NCI-H2029 (cell line): ENCODE results near the gene FBXO47.
A peak's percentile ranks its signal among the peaks of the same experiment; 100 is the strongest.
"Not testable (repeated sequence)": the region's sequence is repeated elsewhere in the genome, so short reads cannot be mapped to it uniquely, and the experiment has no call there.

Source experiments
- DNase-seq: peaks from one replicate; lab custom pipeline; 2025; lab: John Stamatoyannopoulos, UW

Gene FBXO47

DNA sequence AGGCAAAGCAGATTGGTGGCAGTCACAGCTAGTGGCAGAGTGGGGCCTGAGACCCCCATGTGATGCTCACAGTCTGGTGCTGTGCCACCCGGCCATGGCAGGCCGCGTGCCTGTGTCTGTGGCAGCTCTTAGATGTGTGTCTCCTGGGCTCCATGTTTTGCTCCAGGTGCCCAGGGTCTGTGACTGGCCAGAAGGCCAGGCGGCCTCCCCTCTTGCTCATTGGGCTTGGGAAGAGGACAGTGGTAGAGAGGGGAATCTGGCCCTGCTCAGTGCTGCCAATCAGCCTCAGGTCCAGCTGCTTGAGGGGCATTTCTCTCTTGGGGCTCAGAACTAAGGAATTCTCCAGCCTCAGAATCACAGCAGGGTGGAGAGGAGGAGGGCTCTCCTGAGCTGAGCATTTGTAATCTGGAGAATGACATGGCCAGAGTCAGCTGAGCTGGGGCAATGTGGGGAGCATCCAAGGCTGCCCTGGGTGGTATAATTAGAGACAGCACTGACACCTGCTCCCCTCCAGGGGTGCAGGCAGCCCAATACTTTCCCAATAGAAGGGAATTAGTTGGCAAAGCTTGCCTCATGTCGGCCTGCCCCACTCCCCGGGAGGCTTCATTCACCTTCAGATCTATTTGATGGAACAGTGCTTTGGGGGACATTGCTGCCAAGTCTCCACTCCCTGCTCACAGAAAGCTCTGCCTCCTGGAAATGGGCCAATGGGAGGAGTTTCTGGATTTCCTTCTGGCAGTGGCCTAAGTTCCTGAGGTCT, 44.5 kb downstream of the FBXO47 start:
- DNase-seq: peak; percentile 59

DNA sequence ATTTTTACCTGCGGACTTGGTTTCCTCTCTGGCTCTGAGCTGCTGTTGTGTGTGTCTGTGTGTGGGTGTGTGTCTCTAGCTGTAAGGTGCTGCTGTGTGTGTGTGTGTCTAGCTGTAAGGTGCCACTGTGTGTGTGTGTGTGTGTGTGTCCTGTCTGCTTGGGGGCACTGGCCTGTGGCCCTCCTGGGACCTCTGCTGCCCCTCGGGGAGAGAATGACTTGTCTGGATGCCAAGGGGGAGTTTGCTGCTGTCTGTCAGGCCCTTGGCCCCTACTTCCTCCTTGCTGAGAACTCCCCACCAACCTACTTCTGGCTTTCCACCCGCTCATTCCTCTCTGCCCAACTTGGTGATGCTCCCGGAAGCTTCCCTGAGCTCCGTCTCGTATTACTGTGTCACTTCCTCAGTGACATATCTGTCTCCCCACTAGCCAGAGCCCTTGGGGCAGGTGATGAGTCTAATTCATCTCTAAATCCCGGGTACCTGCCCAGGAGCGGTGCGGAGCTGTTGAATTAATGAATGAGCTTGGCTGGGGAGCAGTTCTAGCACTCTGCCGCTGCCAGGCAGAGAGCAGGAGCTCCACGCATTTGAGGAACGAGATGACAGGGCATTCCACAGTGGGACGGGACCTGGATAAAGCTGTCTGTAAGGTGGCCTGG, 45.3 kb downstream of the FBXO47 start:
- DNase-seq: no peak

DNA sequence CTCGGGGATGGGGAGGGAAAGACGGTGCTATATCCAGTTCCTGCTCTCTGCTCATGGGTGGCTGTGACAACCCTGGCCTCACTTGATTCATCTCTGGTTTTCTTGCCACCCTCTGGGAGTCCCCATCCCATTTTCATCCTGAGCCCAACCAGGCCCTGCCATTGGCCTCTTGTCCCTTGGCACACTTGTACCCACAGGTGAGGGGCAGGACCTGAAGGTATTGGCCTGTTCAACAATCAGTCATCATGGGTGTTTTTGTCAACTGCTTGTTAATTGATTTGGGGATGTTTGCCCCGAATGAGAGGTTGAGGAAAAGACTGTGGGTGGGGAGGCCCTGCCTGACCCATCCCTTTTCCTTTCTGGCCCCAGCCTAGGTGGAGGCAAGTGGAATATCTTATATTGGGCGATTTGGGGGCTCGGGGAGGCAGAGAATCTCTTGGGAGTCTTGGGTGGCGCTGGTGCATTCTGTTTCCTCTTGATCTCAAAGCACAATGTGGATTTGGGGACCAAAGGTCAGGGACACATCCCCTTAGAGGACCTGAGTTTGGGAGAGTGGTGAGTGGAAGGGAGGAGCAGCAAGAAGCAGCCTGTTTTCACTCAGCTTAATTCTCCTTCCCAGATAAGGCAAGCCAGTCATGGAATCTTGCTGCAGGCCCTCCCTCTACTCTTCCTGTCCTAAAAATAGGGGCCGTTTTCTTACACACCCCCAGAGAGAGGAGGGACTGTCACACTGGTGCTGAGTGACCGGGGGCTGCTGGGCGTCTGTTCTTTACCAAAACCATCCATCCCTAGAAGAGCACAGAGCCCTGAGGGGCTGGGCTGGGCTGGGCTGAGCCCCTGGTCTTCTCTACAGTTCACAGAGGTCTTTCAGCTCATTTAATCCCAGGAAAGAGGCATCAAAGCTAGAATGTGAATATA, 46.6 kb downstream of the FBXO47 start:
- no peak for DNase-seq

DNA sequence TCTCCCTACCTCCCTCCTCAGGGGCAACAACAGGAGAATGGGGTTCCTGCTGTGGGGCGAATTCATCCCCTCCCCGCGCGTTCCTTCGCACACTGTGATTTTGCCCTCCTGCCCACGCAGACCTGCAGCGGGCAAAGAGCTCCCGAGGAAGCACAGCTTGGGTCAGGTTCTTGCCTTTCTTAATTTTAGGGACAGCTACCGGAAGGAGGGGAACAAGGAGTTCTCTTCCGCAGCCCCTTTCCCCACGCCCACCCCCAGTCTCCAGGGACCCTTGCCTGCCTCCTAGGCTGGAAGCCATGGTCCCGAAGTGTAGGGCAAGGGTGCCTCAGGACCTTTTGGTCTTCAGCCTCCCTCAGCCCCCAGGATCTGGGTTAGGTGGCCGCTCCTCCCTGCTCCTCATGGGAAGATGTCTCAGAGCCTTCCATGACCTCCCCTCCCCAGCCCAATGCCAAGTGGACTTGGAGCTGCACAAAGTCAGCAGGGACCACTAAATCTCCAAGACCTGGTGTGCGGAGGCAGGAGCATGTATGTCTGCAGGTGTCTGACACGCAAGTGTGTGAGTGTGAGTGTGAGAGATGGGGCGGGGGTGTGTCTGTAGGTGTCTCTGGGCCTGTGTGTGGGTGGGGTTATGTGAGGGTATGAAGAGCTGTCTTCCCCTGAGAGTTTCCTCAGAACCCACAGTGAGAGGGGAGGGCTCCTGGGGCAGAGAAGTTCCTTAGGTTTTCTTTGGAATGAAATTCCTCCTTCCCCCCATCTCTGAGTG, 47.7 kb downstream of the FBXO47 start:
- no peak for DNase-seq

DNA sequence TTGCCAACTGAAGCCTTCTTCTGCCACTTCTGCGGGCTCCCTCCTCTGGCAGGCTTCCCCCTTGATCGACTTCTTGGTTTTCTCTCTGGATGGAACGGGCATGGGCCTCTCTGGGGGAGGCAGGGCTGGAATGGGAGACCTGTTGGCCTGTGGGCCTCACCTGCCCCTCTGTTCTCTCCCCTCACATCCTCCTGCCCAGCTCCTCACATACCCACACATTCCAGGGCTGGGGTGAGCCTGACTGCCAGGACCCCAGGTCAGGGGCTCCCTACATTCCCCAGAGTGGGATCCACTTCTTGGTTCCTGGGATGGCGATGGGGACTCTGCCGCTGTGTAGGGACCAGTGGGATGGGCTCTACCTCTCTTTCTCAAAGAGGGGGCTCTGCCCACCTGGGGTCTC, 48.3 kb downstream of the FBXO47 start:
- no peak for DNase-seq

DNA sequence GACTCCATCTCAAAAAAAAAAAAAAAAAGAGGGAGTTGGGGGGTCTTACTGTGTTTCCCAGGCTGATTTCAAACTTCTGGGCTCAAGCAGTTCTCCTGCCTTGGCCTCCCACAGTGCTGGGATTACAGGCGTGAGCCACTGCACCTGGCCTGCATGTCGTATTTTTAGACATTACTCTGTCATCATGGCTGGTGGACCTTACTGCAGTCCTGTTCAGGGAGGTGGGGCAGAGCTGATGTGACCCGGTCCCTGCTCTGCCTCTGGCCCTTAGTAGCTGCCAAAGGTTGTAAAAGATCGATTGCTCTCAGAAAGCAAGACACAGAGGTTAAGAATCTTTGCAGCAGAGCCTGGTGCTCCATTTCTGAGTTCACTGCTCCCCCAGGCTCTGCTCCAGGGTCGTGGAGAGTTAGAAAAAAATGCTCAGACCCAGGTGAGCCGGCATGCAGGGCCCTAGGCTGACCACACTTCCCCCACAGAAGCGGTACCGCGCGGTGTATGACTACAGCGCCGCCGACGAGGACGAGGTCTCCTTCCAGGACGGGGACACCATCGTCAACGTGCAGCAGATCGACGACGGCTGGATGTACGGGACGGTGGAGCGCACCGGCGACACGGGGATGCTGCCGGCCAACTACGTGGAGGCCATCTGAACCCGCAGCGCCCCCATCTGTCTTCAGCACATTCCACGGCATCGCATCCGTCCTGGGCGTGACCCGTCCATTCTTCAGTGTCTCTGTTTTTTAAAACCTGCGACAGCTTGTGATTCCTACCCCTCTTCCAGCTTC, 48.9 kb downstream of the FBXO47 start:
- no peak for DNase-seq

DNA sequence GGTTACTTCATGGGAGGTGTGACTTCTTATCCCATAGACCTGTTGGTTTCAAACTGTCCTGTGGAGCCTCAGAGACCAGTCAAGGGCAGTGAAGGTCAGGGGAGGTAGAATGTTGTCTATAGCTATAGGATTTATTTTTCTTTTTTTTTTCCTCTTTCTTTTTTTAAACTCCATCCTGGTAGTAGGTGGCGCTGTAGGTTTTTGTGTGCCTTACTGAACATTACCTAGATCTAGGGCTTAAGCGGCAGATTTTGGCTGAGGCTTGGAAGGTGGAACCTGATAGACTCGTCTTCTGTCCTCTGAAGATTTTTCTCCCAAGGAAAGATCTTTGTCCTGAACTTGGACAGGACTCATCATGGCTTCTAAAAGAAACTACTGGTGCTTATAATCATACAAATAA, 49.9 kb downstream of the FBXO47 start:
- no peak for DNase-seq

DNA sequence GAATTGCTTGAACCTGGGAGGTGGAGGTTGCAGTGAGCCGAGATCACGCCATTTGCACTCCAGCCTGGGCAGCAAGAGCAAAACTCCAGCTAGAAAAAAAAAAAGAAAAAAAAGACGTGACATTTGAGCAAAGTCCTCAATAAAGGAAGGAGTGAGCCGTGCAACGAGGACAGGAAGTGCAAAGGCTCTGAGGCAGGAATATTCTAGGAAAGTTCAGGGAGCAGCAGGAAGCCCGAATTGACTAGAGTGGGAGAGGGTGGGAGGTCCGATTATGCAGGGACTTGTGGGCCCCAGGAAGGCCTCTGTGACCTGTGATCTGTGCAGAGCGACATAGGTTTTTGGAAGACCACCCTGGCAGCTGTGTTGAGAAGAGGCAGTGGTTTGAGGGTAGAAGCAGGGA, 50.4 kb downstream of the FBXO47 start:
- DNase-seq: no peak

DNA sequence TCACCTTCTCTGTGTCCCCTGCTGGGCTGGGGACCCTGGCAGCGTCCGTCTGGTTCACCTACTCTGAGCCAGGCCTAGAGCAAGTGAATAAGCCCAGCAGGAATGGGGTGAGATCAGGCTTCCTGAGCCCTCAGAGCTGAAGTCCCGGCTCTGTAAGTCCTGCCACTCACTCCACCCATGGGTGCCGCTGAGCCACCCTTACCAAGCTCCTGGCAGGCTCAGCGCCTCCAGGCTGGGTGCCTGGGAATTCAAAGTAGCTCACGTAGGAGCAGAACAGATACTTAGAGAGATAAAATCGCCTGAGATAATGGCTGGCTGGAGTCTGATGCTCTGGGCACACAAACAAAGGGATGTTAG, 51.6 kb downstream of the FBXO47 start:
- no peak for DNase-seq

DNA sequence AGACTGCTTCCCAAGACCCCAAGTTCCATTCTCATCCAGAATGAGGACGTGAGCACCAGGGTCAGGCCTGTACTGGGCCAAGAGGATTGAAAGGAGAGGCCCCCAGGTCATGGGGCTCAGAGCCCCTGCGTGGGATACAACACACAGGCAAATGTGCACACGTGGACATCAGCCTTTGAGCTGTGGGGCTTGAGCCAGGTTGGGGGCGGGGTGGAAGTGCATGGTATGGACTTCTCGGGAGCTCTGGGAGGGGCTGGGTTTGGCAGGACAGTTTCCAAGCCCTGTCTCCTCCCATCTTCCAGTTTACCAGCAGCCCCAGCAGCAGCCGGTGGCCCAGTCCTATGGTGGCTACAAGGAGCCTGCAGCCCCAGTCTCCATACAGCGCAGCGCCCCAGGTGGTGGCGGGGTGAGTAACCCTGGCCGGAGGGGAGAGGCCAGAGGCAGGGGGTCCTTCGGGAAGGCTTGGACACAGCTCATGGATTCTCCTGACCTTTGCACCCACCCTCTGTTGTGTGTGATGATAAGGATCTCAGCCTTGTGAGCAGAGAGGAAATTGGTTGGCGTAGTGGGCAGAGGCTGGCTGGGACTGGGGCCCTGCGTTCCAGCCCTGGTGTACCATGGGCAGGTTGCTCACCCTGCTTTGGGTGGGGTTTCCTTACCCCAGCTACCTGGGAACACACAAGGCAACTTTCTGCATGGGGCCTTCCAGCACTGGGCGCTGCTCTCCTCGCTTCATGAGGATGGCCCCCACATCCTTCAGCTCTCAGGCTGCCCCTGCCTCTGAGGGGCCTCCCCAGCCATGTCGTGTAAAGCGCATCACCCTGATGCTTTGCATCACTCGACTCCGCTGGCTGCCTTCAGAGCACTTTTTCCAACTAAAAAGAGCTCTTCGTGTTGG, 52.2 kb downstream of the FBXO47 start:
- no peak for DNase-seq

DNA sequence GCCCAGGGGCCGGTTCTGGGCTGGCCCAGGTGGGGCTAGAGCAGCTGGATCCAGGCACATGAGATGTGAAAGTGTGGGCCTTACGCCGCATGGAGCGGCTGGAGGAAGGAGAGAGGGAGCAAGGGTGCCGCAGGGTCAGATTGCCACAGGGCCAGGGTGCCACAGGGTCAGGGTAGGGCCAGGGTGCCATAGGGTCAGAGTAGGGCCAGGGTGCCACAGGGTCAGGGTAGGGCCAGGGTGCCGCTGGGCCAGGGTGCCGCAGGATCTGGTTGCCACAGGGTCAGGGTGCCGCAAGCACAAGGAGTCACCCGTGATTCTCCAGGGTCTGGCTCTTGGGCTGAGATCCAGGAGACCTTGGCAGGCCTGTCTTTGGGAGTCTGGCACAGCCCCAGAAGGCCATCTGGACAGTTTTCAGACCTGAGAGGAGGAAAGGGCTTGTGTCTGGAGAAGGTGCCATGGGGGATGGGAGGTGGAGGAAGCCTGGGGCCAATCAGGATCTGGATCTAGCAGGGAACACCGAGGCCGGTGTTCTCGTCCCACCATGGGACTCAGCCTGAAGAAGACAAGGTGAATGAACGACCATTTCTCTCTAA, 54.9 kb downstream of the FBXO47 start:
- no peak for DNase-seq

DNA sequence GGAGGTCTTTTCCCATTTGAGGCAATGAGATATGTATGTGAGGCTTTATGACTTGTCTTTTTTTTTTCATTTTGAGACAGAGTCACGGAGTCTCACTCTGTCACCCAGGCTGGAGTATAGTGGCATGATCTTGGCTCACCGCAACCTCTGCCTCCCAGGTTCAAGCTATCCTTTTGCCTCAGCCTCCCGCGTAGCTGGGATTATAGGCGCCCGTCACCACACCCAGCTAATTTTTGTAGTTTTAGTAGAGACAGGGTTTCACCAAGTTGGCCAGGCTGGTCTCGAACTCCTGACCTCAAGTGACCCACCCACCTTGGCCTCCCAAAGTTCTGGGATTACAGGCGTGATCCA, 55.5 kb downstream of the FBXO47 start:
- DNase-seq: not testable (repeated sequence)

DNA sequence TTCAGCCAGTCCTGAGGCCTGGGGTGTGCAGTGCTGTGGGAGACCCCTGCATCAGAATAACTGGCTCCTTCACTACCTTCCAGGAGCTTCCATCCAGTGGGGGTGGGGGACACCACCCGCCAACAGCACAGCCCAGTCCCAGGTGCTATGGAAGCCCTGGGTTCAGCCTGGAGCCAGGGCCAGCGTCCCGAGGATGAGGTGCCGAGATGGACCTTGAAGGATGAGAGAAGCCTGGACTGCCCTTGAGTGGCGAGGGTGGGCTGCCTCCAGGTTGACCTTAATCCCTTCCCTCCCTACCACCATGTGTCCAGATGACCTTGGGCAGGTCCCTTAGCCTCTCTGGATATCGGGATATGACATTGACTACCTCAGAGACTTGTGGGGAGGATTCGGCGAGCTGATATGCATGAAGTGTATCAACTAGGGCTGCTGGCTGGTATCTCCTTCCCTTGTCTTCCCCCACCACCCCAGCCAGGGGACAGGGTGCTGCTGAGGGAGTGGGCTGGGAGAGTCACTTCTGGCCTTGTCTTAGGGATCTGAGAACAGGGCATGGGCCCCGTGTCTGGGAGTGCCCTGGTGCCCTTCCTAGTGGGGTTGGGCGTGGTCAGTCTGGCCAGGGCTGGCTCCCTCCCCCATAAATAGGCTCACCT, 56.0 kb downstream of the FBXO47 start:
- no peak for DNase-seq

DNA sequence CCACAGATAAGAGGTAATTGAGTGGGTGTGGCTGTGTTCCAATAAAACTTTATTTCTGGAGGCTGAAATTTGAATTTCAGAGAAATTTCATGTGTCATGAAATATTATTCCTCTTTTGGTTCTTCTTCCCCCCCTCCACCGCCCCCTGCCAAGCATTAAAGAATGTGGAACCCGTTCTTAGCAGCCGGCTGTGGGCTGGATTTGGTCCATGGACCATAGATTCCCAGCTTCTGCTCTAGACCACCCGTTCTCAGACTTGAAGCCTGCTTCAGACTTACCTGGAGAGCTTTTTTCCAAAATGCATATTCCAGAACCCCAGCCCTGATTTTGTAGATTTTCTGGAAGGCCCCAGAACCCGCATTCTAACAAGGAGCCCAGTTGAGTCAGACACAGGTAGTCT, 56.9 kb downstream of the FBXO47 start:
- DNase-seq: no peak

DNA sequence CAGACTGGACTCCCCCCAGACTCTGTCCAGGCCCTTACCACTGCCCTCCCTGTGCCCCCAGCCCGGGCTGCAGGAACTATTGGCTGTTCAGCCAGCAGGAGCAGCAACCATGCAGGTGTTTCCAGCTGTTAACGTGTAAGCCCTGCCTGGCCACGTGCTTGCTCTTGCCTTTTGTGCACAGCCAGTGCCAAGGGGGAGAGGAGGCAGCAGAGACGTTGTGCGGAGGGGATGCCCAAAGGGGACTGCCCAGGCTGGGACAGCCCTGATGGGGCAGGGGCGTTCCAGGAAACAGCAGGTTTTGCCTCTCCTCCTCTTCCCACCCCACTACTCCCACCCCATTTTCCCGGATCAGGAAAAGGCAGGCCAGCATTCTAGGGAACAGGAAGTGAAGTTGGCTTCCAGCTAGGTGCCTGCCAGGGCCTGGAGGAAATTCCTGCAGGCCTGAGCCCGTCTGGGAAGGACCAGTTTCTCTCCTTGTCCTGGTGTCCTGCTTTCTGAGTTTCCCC, 58.5 kb downstream of the FBXO47 start:
- DNase-seq: no peak

DNA sequence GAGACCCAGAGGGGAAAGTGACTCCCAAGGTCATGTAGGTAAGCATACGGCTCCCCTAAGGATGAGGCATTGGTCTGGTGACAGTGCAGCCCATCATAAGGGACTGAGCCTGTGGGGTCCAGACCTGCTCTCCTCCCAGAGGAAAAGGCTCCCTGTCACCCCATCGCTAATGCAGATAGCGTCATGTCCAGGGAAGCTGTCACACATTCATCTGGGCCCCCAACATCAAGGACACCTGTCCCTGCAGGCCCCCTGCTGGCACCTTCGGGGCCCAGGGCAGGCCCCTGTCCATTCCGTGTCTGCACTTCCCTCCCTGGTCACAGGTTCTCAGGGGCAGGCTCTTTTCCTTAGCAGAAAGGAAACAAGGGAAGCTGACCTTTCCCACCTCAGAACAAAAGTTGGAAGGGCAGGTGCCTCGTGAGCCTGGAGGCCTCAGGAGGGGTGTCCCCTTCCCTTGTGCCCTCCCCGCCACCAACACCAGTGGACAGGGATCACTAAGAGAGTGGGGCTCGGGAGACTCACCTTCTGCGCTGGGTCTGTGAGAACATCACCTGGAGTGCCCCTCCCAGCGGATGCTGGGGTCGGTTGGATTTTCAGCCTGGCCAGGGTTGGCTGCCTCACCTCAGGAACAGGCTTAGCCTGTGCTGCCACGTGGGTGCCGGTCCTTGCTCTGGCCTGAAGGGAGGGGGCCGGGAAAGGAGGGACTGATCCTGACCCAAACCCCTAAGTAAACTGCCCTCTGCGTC, 59.1 kb downstream of the FBXO47 start:
- DNase-seq: no peak

DNA sequence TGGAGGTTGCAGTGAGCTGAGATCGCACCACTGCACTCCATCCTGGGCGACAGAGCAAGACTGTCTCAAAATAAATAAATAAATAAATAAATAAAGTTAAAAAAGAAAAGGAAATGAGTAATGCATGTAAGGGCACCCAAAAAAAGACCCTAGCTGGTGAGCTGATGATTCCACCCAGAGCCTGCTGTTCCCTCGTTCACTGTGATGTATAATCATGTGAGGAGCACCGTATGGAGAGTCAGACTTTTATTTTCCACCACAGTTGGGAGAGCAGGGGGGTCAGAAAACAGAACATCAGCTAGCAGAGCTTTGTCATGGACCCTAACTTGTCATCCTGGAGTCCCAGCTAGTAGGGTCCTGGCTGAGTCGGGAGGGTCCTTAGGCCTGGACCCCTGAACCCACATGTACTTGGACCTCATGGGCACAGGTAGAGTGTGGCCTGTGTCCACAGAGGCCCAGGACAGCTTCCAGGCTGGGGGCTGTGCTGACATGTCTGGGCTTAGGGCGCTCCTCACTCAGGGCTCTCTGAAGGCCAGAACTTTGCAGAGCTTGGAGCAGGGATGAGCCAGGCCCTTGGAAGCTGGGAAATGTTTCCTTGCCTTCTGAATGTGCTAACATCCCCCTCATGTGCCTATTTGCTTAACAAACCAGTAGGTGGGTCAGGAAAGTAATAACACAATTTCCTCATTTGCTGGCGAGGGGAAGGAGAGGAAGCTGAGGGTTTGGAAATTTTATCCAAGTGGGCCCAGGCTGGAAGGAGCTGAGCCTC, 60.6 kb downstream of the FBXO47 start:
- no peak for DNase-seq

DNA sequence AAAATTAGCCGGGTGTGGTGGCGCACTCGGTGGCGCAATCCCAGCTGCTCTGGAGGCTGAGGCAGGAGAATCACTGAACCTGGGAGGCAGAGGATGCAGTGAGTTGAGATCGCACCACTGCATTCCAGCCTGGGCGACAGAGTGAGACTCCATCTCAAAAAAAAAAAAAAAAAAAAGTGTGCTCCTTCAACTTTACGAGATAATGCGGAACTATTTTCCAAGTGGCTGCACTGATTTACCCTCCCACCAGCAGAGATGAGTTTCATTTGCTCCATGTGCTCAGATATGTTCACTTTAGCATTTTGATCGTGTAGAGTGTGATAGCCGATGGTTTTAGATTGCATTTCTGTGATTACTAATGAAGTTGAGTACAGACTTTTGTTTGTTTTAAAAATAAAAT, 61.8 kb downstream of the FBXO47 start:
- DNase-seq: no peak
